ENCODE measurements around the gene ANO6.
"Not testable (repeated sequence)": the region's sequence is repeated elsewhere in the genome, so short reads cannot be mapped to it uniquely, and the experiment has no call there.

ANO6 gene

GRCh38 chr12:45298721-45299692 lies 83.1 kb downstream of the ANO6 start:
- H3K36me3 Mint-ChIP-seq: peaks cover 2% of the 10 kb centered on the region
- no peak overlapping the region for H3K27ac Mint-ChIP-seq
- H3K27me3 Mint-ChIP-seq: no peaks in the 10 kb centered on the region
- no peak overlapping the region for H3K4me3 Mint-ChIP-seq
- H3K4me1 Mint-ChIP-seq: peaks cover 4% of the 10 kb centered on the region
- no peaks in the 10 kb centered on the region for H3K9me3 Mint-ChIP-seq

GRCh38 chr12:45302621-45303369 lies 86.9 kb downstream of the ANO6 start:
- Mint-ChIP-seq H3K27ac (no peak overlapping the region), H3K9me3 (no peaks in the 10 kb centered on the region), H3K36me3 (peaks cover 14% of the 10 kb centered on the region), H3K4me3 (no peak overlapping the region), H3K27me3 (no peaks in the 10 kb centered on the region), H3K4me1 (no peaks in the 10 kb centered on the region)

- H3K27ac Mint-ChIP-seq: no peak overlapping the region
- no peak overlapping the region for H3K4me3 Mint-ChIP-seq
- no peaks in the 10 kb centered on the region for H3K9me3 Mint-ChIP-seq
- H3K36me3 Mint-ChIP-seq: peaks cover 14% of the 10 kb centered on the region
- no peaks in the 10 kb centered on the region for H3K4me1 Mint-ChIP-seq
- no peaks in the 10 kb centered on the region for H3K27me3 Mint-ChIP-seq
These were observed 88.0 kb downstream of the ANO6 start for GRCh38 chr12:45303945-45304344.

GRCh38 chr12:45304514-45305178 lies 88.8 kb downstream of the ANO6 start:
- H3K4me3 Mint-ChIP-seq: no peak overlapping the region
- no peaks in the 10 kb centered on the region for H3K4me1 Mint-ChIP-seq
- H3K9me3 Mint-ChIP-seq: no peaks in the 10 kb centered on the region
- no peaks in the 10 kb centered on the region for H3K27me3 Mint-ChIP-seq
- H3K36me3 Mint-ChIP-seq: peaks cover 14% of the 10 kb centered on the region
- H3K27ac Mint-ChIP-seq: no peak overlapping the region

GRCh38 chr12:45305907-45306306 lies 90.0 kb downstream of the ANO6 start:
- Mint-ChIP-seq H3K4me1 (no peaks in the 10 kb centered on the region), H3K36me3 (peaks cover 14% of the 10 kb centered on the region), H3K9me3 (no peaks in the 10 kb centered on the region), H3K27me3 (no peaks in the 10 kb centered on the region), H3K4me3 (no peak overlapping the region), H3K27ac (no peak overlapping the region)

- no peak overlapping the region for H3K27ac Mint-ChIP-seq
- peaks cover 4% of the 10 kb centered on the region for H3K4me1 Mint-ChIP-seq
- peaks cover 12% of the 10 kb centered on the region for H3K36me3 Mint-ChIP-seq
- H3K9me3 Mint-ChIP-seq: no peaks in the 10 kb centered on the region
- no peak overlapping the region for H3K4me3 Mint-ChIP-seq
- no peaks in the 10 kb centered on the region for H3K27me3 Mint-ChIP-seq
These were observed 94.1 kb downstream of the ANO6 start for GRCh38 chr12:45309836-45310626.

GRCh38 chr12:45310627-45310968 lies 94.7 kb downstream of the ANO6 start:
- no peak overlapping the region for H3K27ac Mint-ChIP-seq
- H3K36me3 Mint-ChIP-seq: peaks cover 12% of the 10 kb centered on the region
- peaks cover 3% of the 10 kb centered on the region for H3K9me3 Mint-ChIP-seq
- H3K4me1 Mint-ChIP-seq: peaks cover 6% of the 10 kb centered on the region
- no peaks in the 10 kb centered on the region for H3K27me3 Mint-ChIP-seq
- H3K4me3 Mint-ChIP-seq: no peak overlapping the region

GRCh38 chr12:45312012-45312411 lies 96.1 kb downstream of the ANO6 start:
- Mint-ChIP-seq H3K9me3 (peaks cover 5% of the 10 kb centered on the region), H3K27me3 (no peaks in the 10 kb centered on the region), H3K4me3 (no peak overlapping the region), H3K27ac (no peak overlapping the region), H3K4me1 (peaks cover 8% of the 10 kb centered on the region), H3K36me3 (peaks cover 14% of the 10 kb centered on the region)

GRCh38 chr12:45314770-45315169 lies 98.9 kb downstream of the ANO6 start:
- H3K27ac Mint-ChIP-seq: no peak overlapping the region
- peaks cover 19% of the 10 kb centered on the region for H3K36me3 Mint-ChIP-seq
- no peak overlapping the region for H3K4me3 Mint-ChIP-seq
- peaks cover 9% of the 10 kb centered on the region for H3K4me1 Mint-ChIP-seq
- no peaks in the 10 kb centered on the region for H3K27me3 Mint-ChIP-seq
- peaks cover 5% of the 10 kb centered on the region for H3K9me3 Mint-ChIP-seq

GRCh38 chr12:45315462-45315861 lies 99.6 kb downstream of the ANO6 start:
- H3K4me1 Mint-ChIP-seq: peaks cover 15% of the 10 kb centered on the region

GRCh38 chr12:45317261-45317660 lies 101.4 kb downstream of the ANO6 start:
- H3K4me3 Mint-ChIP-seq, H3K27me3 Mint-ChIP-seq, H3K27ac Mint-ChIP-seq, H3K9me3 Mint-ChIP-seq: not testable (repeated sequence)
- peaks cover 28% of the 10 kb centered on the region for H3K36me3 Mint-ChIP-seq
- peaks cover 15% of the 10 kb centered on the region for H3K4me1 Mint-ChIP-seq

More at GRCh38 chr12:45315462-45315861, 99.6 kb downstream of the ANO6 start:
- peak overlapping the region; percentile 61 for H3K27ac Mint-ChIP-seq
- H3K4me3 Mint-ChIP-seq: no peak overlapping the region
- H3K9me3 Mint-ChIP-seq: peaks cover 5% of the 10 kb centered on the region
- peaks cover 22% of the 10 kb centered on the region for H3K36me3 Mint-ChIP-seq
- H3K27me3 Mint-ChIP-seq: no peaks in the 10 kb centered on the region

- peaks cover 16% of the 10 kb centered on the region for H3K4me1 Mint-ChIP-seq
- H3K4me3 Mint-ChIP-seq: no peak overlapping the region
- no peaks in the 10 kb centered on the region for H3K27me3 Mint-ChIP-seq
- no peak overlapping the region for H3K27ac Mint-ChIP-seq
- peaks cover 16% of the 10 kb centered on the region for H3K36me3 Mint-ChIP-seq
- H3K9me3 Mint-ChIP-seq: no peaks in the 10 kb centered on the region
These were observed 106.9 kb downstream of the ANO6 start for GRCh38 chr12:45322810-45323209.

- peaks cover 16% of the 10 kb centered on the region for H3K4me1 Mint-ChIP-seq
- no peaks in the 10 kb centered on the region for H3K9me3 Mint-ChIP-seq
- peaks cover 14% of the 10 kb centered on the region for H3K36me3 Mint-ChIP-seq
- H3K27ac Mint-ChIP-seq: no peak overlapping the region
- no peak overlapping the region for H3K4me3 Mint-ChIP-seq
- H3K27me3 Mint-ChIP-seq: no peaks in the 10 kb centered on the region
These were observed 108.5 kb downstream of the ANO6 start for GRCh38 chr12:45324391-45324790.

GRCh38 chr12:45326358-45326975 lies 110.6 kb downstream of the ANO6 start:
- Mint-ChIP-seq H3K27me3 (no peaks in the 10 kb centered on the region), H3K4me3 (no peak overlapping the region), H3K36me3 (peaks cover 13% of the 10 kb centered on the region), H3K27ac (no peak overlapping the region), H3K9me3 (no peaks in the 10 kb centered on the region), H3K4me1 (peaks cover 9% of the 10 kb centered on the region)
